Epithelial cell of esophagus (primary cell): ENCODE measurements around the gene CCDC91.

Source experiments
- DNase-seq: peaks from one replicate; pipeline ENCODE4 v3.0.0; 2010; ENCODE audit warnings: low read depth
- H3K4me3 ChIP-seq: 2 replicates; pipeline ENCODE4 v1.5.1; 2011; ENCODE audit warnings: mild to moderate bottlenecking, low read length, control low read depth
- TF ChIP-seq, protein P1 (sequence below): IDR thresholded peaks from 2 replicates; pipeline ENCODE4 v1.5.1; 2011; ENCODE audit warnings: low read depth, mild to moderate bottlenecking, low read length, control low read depth, inconsistent platforms; ENCODE audit not compliant: insufficient read depth; ENCODE audit errors: missing control alignments

Gene CCDC91

DNA sequence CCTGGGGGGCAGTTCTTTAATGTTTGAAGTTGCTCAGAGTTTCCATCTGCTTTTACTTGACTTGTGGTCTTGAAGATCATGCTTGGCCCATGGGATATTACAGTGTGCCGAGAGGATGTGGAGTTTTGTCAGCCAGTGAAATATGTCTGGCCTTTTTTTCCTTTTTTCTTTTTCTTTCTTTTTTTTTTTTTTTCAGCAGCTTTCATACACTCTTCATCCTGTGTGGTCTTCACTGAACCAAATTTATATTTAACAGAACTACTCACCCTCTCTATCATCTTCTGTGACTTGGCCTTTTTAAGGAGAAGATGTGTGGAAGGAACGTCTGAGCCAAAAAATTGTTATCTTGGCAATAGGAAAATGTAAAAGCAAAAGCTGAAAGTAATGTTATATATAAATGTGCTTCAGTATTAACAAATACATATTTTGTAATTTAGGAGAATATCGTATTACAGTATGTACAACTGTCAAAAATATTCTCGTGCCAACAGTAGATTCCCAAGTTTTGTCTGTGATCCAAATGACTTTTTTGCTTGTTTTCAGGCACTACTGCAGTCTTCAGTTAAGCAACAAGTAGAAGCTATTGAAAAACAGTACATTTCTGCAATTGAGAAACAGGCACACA, 200.6 kb downstream of the CCDC91 start:
- H3K4me3 ChIP-seq = no peak overlapping the region
- TF ChIP-seq, protein P1, sequence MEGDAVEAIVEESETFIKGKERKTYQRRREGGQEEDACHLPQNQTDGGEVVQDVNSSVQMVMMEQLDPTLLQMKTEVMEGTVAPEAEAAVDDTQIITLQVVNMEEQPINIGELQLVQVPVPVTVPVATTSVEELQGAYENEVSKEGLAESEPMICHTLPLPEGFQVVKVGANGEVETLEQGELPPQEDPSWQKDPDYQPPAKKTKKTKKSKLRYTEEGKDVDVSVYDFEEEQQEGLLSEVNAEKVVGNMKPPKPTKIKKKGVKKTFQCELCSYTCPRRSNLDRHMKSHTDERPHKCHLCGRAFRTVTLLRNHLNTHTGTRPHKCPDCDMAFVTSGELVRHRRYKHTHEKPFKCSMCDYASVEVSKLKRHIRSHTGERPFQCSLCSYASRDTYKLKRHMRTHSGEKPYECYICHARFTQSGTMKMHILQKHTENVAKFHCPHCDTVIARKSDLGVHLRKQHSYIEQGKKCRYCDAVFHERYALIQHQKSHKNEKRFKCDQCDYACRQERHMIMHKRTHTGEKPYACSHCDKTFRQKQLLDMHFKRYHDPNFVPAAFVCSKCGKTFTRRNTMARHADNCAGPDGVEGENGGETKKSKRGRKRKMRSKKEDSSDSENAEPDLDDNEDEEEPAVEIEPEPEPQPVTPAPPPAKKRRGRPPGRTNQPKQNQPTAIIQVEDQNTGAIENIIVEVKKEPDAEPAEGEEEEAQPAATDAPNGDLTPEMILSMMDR = no peak
- DNase-seq = no peak

DNA sequence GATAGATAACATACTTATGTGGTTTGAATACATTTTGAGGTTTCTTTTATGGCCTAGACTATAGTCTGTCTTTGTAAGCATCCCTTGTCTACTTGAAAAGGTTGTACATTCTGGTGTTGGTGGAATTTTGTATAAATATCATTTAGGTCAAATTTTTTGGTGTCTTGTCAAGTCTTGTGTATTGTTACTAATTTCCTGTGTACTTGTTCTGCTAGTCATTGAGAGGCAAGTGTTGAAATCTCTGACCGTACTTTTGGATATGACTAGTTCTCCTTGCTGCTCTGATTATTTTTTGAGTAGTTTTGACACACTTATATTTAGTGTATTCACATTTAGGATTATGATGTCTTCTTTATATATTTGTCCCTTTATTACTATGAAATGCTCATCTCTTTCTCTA, 219.6 kb downstream of the CCDC91 start:
- peak; percentile 75 for DNase-seq
- no peak overlapping the region for H3K4me3 ChIP-seq
- TF ChIP-seq, protein P1 = no peak

DNA sequence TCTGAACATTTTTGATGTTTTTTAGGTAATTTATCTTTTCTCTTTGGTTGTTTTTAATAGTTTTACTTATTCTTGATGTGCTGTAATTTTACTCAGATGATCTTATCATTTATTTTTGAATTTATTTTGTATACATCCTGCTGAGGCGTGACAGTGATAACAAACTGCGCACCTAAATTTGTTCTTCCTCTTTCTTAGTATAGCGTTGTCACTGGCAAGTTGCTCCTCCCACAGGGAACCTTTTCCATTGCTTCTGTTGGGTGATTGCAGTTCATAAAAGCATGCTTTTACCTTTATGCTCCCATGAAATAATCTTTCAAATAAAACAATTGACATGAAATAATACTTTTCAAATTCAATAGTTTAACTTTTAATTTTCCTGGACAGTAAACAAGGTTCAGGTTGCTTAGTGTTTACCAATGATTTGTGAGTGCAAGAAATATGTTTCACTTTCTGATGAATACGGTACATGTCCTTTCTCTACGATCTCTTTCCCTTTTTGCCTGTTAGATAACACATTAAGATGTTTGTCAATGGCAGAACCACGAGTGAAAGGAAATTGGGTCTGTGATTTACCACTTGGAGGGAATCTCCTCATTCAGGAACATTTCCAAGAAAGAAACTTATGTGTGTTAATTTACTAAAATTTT, 223.3 kb downstream of the CCDC91 start:
- no peak overlapping the region for H3K4me3 ChIP-seq
- DNase-seq = no peak
- TF ChIP-seq, protein P1 = no peak

DNA sequence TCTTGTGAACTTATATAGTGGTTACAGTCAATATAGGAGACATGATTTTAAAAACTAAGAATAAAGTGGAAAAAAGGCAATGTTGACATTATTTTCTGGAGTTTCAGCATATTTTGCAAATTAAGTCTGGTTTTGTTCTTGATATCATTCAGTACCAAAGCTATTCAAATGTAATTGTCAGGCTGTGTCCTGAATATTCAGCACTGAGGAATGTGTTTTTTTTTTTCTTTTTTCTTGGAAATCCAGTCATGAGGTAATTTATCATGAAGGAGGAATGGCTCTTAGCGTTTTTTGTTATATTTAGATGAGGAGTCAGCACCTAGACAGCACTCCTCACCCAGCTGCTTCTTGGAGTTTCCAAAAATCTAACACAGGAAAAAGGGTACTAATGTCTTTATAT, 225.5 kb downstream of the CCDC91 start:
- TF ChIP-seq, protein P1 = no peak
- peak; percentile 46 for DNase-seq
- H3K4me3 ChIP-seq = no peak overlapping the region

DNA sequence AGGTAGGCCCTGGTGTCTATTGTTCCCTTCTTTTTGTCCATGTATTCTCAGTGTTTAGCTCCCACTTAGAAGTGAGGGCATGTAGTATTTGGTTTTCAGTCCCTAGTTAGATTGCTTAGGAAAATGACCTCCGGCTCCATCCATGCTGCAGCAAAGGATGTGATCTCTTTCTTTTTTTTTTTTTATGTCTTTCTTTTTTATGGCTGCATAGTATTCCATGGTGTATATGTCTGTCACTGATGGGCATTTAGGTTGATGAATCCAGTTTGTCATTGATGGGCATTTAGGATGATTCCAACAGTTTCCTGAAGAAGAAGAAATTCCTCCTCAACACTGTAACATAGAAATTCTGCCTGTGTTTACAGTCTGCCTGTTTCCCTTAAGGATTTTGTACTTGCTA, 231.1 kb downstream of the CCDC91 start:
- TF ChIP-seq, protein P1 = no peak
- no peak overlapping the region for H3K4me3 ChIP-seq
- DNase-seq = no peak

DNA sequence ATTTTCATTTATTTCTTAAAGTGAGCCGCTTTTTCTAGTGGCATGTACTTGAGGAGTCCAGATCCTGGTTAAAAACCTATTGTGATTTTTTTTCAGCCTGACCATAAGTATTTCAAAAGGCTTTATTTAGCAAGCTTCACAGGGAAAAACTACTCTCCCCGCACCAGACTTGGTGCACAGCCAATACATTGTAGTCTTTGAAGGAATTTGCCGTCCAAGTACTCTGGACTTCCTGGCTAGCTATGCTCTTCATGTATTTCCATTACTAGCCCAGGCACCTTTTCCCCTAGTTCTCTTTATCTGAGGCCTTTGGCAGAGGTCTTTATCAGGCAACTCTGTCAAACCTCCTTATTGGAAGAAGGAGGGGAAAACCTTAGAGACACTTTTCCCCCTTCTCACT, 234.7 kb downstream of the CCDC91 start:
- DNase-seq = peak; percentile 2
- TF ChIP-seq, protein P1 = no peak
- H3K4me3 ChIP-seq = no peak overlapping the region

DNA sequence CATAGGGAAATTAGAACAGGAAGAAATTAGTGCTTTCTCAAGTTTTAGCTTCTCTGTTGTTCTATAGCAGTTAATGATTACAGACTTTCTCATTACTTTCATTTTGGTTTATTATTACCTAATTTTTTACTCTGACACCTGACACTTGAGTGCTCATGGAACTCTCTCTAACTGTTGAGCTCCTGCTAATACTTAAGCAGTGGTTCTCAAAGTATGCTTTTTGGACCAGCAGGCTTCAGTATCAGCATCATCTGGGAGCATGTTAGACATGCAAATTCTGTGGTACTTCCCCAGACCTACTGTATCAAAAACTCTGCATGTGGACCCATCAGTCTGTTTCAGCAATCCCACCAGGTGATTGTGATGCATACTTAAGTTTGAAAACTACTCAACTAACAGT, 235.3 kb downstream of the CCDC91 start:
- H3K4me3 ChIP-seq = no peak overlapping the region
- no peak for DNase-seq

More for the DNA sequence above, 235.3 kb downstream of the CCDC91 start:
- TF ChIP-seq, protein P1 = no peak
